HG03469 (cell line): ENCODE results near the gene AIDA.
"Not testable (repeated sequence)": the region's sequence is repeated elsewhere in the genome, so short reads cannot be mapped to it uniquely, and the experiment has no call there.

Source experiments
- ATAC-seq: cut with Tn5 transposase; IDR thresholded peaks from one replicate; pipeline ENCODE4 v1.9.1; 2021; ENCODE audit warnings: mild to moderate bottlenecking, moderate library complexity, moderate number of reproducible peaks; ENCODE audit not compliant: unreplicated experiment

AIDA gene

GRCh38 chr1:222713091-222713961 is 1.0 kb upstream of the AIDA start:
- peak; percentile 53 for ATAC-seq

DNA sequence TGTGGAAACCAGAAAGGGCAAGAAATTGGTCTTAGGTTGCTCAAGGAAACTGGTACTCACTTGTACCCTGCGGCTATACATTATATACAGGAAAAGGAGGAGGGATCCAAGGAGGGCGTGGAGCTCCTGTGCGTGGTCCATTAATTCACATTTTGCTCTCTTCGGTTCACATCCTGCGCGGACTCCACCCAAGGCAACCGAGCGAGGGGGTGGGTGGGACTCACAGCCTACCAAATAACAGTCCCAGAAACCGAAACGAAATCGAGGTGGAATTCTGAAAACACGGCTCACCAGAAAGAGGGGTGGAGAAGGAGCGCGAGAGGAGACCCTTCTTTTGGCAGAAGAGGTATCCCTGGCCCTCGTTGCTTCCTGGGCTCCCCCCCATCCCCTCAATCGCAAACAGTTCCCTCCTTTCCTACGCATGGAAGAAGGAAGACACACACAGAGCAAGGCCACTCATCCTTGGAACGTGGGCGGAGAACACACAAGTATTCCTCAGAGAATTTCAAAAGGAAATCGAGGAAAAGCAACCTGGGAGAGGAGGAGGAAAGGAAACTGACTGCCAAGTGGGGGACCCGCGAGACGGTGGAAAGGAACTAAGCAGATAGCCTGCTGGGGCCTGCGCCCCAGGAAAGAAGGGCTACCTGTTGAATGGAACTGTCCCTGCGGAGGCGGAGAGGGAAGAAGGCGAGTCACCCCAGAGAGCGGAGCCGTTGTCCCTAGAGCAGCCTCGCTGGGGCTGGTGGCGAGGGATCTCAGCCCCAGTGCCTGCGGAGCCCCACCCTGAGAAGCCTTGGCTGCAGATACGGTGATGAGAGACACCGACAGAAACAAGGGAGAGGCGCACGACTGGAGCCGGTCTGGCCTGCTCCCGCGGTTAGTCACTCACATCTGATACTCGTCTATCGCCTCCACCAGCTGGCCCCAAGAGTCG is 705 bp downstream of the AIDA start:
- peak; percentile 21 for ATAC-seq

GRCh38 chr1:222709700-222710153 is 2.6 kb downstream of the AIDA start:
- no peak for ATAC-seq

DNA sequence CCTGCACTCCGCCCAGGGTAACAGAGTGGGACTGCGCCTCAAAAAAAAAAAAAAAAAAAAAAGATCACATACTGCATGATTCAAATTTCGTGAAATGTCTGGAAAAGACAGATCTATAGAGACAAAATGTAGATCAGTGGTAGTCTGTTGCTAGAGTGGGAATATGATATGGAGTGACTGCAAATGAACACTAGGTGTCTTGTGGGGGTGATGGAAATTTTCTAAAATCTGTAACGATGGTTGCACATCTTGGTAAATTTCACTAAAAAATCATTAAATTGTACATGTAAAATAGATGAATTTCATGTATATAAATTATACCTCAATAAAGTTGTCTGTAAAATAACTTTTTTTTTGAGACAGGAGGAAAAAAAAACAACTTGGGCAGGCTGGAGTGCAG is 5.5 kb downstream of the AIDA start:
- no peak for ATAC-seq

DNA sequence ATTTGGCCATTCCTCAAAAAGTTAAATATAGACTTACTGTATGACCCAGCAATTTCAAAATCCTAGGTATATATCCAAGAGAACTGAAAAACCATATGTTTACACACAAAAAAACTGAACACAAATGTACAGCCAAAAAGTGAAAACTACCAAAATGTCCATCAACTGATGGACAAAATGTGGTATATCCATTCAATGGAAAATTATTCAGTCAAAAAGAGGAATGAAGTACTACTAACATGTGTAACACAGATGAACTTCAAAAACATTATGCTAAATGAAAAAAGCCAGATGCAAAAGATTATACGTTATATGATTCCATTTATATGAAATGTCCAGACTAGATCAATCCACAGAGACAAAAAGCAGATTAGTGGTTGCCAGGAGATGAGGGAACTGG is 8.0 kb downstream of the AIDA start:
- no peak for ATAC-seq

DNA sequence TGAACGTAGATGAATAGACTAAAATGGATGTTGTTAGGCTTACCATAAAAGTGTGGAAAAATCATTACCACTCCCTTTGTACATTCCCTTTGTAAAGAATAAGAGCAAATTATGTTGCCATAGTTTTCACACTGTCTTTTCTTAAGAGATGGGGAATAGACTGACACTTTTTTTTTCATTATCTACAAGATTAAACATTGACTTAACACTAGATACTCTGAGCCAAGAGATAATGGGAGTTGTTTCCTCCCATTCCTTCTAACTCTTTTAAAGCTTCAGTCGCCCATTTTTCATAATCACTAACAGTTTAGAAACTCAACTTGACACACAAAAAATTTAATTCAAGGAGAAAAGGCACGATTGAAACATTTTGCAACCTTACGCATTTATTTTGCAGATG is 10.1 kb downstream of the AIDA start:
- no peak for ATAC-seq

- no peak for ATAC-seq
These were observed 14.5 kb downstream of the AIDA start for GRCh38 chr1:222697826-222698225.

DNA sequence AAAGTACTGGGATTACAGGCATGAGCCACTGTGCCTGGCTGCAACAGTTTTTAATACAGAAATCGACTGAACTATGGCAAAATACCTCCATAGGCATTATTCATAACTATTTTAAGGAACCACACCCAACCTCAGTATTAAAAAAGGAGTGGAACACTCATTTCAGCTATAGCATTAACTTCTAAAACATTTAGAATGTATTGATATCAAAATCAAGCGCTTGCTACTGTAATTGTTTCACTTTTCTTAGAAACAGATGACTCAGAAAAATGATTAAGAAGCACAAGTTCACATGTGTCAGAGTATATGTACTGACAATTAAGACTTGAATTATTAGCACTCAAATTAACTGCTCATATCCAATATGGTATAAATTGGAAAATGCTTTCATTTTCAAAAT is 15.1 kb downstream of the AIDA start:
- ATAC-seq: no peak

DNA sequence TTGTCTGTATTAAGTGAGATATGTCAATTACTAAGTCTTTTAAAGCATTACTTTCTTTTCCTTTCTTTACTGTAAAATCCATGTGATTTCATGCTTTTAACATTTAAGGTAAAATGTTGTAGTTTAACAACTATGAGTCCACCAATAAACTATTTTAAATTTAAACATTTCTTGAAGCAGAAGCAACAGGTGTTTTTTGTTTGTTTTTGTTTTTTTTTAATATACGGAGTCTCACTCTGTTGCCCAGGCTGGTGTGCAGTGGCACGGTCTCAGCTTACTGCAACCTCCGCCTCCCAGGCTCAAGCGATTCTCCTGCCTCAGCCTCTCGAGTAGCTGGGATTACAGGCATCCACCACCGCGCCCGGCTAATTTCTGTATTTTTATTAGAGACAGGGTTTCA is 15.6 kb downstream of the AIDA start:
- no peak for ATAC-seq

DNA sequence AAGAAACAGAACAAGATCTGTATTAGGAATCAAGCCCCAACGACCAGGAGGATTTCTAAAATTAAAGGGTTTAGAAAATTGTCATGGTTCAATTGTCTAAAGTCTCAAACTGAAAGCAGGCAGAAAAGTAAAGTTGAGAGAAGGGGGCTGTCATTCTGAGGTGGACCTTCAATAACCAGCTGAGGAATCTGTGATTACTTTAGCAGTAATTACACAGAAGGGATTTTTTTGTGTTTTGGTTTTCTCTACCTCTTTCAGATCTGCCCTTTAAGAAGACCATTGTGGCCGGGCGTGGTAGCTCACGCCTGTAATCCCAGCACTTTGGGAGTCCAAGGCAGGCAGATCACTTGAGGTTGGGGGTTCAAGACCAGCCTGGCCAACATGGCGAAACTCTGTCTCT is 17.4 kb downstream of the AIDA start:
- no peak for ATAC-seq

GRCh38 chr1:222691016-222691415 is 21.3 kb downstream of the AIDA start:
- no peak for ATAC-seq

GRCh38 chr1:222680080-222680479 is 32.2 kb downstream of the AIDA start:
- no peak for ATAC-seq

- no peak for ATAC-seq
These were observed 42.2 kb downstream of the AIDA start for GRCh38 chr1:222670110-222670509.

DNA sequence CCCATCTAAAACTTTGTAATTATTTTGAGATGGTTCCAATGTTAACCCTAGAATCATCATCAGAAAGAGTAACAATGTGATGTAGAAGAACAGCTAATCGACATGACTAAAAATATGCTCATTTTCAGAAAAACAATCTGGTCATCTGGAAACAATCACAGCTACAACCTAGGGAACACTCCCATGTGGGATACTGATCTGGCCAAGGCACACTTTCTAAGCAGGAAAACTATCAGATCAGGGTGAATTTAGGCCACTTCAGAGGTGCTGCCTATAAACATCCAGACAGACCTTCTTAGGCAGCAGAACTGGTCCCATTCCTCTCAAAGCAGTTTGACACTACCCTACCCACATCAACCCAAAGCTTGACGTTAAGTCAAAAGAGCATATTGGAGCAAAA is 43.2 kb downstream of the AIDA start:
- not testable (repeated sequence) for ATAC-seq

- ATAC-seq: not testable (repeated sequence)
These were observed 44.1 kb downstream of the AIDA start for GRCh38 chr1:222668184-222668583.

DNA sequence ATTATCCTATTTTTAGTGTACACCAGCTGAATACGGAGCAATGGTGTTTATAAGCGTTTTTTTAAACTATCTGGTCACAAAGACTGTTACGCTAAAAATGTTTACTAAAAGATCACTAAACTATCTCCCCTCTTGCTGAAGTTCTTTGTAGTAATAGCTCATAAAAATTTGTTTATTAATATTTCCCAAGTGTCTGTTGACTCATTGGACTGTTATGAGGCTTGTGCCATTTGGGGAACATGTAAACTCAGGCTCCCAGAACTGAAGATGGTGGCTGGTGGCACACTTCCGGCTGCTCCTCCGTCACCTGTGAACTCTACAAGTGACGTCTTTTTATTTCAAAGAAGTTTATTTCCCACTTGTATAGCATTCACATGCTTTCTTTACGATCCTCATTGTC is 46.3 kb downstream of the AIDA start:
- ATAC-seq: no peak

DNA sequence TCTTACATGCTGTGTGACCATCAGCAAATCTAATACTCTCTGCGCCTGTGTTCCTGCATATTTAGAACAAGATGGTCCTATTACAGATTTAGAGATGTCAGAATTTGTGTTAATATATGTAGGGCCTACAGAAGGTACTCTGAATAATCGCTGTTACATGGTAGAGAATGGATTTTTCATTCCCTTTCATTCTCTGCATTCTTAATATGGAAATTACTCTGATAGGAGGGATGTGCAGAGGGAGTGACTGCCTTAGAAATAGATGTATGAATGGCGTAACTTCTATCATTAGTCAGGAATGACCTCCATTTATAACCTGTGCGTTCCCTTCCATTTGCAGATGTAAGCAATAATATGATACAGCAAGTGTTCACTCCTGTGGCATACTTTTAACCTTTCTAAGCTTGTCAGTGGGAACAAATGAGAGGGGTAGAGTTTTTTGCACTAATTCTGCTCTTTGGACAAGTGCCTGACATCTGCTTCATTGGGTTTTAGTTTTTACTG is 48.8 kb downstream of the AIDA start:
- no peak for ATAC-seq

GRCh38 chr1:222657899-222658298 is 54.4 kb downstream of the AIDA start:
- ATAC-seq: no peak

DNA sequence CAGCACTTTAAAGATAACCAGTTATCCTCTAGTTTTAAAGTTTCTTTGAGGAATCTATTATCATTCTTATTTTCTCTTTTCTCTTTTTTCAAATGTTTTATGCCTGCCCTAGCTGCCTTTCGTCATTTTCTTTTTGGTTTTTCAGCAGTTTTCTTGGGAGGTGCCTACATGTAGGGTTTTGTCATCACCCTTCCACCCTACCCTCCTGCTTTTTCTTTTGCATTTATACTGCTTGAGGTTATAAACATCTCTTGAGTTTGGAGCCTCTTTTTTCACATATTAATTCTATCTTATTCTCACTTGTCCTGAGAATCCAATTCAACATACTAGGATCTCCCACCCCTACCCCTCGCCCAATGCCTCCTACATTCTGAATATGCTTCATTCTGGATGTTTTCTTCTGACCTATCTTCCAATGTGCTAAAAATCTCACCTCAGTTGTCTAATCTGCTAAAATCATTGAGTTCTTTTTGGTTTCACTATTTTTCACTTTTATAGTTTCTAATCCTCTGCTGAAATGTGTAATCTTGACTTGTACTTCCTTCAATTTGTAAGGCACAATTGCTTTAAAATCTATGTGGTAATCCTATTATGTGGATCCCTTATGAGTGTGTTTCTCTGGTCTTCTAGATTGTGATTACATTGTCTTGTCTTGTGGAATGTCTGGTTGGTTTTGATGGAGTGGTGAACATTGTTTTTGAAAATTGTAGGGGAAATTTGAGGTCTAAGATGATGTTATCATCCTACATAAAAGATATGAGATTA is 55.7 kb downstream of the AIDA start:
- no peak for ATAC-seq

DNA sequence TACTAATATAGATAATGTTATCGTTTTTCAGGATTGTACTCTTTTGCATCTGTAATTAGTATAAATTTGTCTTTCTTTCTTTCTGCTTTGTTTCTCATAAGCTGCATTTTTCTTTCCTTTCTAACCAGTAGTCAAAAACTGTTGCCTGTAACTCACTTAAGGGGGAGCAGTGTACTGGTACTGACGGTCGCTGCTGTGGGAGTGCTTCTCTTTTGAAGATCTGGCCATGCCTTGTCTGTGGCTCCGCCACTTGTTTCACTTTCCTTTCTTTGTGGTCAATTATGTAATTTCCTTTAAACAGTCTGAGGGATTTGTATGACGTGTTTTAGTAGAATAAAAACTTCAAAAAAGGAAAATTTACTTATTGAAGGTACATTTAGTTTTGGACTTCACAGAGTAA is 57.4 kb downstream of the AIDA start:
- ATAC-seq: peak; percentile 94
